ENCODE data around the gene UQCRC1.

UQCRC1 gene

GRCh38 chr3:48598323-48599076, 10.9 kb downstream of the UQCRC1 start:
- DNase-seq (ENCODE audit: low spot score) = no peak

GRCh38 chr3:48597408-48597800, 12.0 kb downstream of the UQCRC1 start:
- DNase-seq (ENCODE audit: low spot score) = no peak

GRCh38 chr3:48596676-48597407, 12.6 kb downstream of the UQCRC1 start:
- DNase-seq (ENCODE audit: low spot score) = no peak

- DNase-seq (ENCODE audit: low spot score) = no peak
Measured at GRCh38 chr3:48596157-48596556, 13.3 kb downstream of the UQCRC1 start.

DNA sequence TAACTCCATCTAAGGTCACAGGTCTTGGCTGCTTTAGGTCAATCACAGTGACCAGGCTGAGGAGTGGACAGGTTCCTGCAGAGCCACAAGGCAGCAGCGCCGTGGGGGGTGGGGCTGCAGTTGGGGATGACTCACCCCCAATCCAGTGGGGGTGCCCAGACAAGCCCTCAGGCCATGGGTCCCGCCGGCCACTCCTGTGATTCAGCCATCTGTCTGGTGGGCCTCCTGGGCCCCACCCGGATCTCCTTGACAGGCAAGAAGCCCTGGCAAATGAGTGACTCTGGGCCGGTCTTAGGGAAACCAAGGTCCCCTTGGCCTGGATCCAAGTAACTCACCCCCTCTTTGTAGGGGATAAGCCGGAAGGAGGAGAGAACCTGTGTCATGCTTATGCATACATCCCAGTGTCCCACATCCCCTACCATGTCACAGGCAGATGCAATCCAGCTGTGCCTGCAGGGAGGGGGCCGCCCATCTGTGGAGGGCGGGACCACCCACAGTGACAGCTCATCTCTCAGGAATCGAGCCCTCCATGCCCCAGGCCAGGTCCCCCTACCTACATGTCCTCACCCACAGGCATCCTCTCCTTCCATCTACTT, 13.8 kb downstream of the UQCRC1 start:
- DNase-seq (ENCODE audit: low spot score) = no peak

- DNase-seq (ENCODE audit: low spot score) = no peak
Measured at GRCh38 chr3:48595075-48595525, 14.3 kb downstream of the UQCRC1 start, which contains the start of gene COL7A1. Gene COL7A1 (minus strand): TSS chr3:48595329. CDS start chr3:48595159, 170 bp downstream.

DNA sequence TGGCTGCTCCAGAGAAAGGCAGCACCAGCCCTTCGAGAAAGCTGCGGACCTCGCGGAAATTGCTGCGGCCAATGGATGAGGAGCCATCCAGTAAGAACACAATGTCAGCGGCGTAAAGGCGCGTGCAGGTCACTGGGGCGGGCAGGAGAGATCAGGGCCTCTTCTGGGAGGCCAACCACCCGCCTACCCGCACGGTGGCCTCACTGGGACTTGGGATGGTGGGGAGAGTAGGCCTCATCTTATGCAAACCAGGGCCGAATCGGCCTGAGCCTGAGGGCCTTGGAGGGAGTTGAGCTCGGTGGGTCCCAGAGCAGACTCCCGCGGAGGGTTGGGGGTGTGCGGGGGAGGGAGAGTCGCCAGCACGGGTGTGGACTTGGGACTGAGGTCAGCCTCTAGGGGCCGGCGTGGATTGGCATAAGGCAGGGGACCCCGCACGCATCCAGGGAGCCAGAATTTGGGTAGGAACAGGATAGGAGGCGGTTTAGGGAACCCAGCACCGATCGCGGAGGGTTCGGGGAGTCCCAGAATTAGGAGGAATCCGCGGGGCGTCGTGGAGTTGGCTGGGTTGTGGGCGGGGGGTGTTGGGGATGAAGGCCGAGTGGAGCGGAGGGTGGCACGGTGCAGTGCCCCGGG, 14.9 kb downstream of the UQCRC1 start:
- DNase-seq (ENCODE audit: low spot score) = no peak

- DNase-seq (ENCODE audit: low spot score) = no peak
Measured at GRCh38 chr3:48593337-48593736, 16.1 kb downstream of the UQCRC1 start.

- DNase-seq (ENCODE audit: low spot score) = no peak
Measured at GRCh38 chr3:48592519-48593087, 16.8 kb downstream of the UQCRC1 start.

DNA sequence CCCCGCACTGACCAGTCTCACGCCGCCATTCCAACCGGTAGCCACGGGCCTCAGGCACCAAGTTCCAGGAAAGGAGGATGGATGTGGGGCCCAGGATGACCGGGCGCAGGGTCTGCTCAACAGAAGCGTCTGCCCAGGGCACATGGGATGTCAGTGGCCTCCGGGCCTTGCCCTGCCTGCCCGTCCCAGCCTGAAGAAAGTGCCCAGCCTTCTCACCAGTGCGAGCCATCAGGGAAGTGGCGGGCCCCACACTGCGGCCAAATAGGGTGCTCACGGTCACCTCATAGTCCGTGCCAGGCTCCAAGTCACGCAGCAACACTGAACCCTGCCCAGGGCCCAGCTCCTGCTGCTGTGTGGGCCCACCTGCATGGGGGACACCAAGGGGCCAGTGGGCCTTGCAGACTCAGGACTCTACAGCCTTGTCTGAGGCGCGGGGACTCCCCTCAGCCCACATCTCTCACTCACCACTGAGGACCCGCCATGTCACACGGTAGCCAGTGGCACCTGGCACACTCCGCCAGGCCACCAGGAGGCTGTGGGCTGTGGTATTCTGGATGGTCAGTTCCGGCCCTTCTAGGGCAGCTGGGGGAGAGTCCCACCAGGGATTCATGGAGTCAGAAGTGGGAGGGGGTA, 17.4 kb downstream of the UQCRC1 start:
- no peak for DNase-seq (ENCODE audit: low spot score)

DNA sequence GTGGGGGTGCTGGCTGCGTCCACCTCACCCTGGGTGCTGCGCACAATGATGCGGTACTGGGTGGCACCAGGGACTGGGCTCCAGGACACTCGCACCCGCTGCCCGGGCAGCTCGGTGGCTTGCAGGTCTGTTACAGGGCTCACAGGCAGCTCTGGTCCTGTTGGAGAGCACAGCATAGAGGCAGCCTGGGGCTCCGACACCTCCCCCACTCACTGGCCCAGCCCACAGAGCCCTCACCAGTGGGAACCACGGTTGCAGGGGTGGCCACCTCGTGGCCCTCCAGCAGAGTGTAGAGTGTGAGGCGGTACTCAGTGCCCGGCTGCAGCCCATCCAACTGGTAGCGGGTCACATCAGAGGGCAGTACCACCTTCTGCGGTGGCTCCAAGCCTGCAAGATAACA, 18.0 kb downstream of the UQCRC1 start:
- DNase-seq (ENCODE audit: low spot score) = no peak

- no peak for DNase-seq (ENCODE audit: low spot score)
Measured at GRCh38 chr3:48588230-48588629, 21.2 kb downstream of the UQCRC1 start.

DNA sequence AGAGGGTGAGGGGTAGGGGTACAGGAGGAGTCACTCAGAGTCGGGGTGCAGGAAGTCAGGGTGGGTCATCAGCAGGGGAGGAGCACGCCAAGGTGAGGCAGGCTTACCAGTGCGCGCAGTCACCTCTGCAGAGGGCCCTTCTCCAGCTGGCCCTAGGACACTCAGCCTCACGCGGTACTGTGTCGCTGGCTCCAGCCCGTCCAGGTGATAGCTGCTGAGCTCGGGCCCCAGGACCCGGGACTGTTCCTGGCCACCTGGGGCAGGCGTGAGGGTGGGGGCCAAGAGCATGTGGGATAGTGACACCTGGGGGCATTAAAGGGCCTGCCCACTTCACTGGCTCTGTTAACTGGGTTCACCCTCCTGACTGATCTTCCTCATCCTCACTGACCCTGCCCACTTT, 21.8 kb downstream of the UQCRC1 start:
- no peak for DNase-seq (ENCODE audit: low spot score)

DNA sequence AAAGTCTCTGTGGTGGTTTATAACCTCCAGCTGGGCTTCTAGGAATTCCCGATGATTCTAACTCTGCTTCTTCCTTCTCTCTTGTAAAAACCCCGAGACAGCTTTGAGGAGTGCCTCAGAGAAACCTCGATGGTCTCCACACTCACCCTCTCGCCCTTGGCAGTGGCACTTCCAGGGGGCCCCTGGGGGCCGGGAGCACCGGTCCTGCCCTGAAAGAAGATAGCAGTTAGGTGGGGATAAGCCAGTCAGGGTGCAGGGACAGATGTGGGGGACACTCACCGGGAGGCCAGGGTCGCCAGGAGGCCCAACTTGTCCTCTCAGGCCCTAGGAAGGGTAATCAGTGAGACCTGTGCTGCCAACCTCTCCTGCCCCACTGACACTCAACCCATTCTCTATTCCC, 24.0 kb downstream of the UQCRC1 start:
- DNase-seq (ENCODE audit: low spot score) = no peak

- DNase-seq (ENCODE audit: low spot score) = no peak
Measured at GRCh38 chr3:48584836-48585235, 24.6 kb downstream of the UQCRC1 start.

GRCh38 chr3:48581621-48582481, 27.6 kb downstream of the UQCRC1 start:
- no peak for DNase-seq (ENCODE audit: low spot score)

GRCh38 chr3:48576647-48577046, 32.8 kb downstream of the UQCRC1 start:
- no peak for DNase-seq (ENCODE audit: low spot score)

DNA sequence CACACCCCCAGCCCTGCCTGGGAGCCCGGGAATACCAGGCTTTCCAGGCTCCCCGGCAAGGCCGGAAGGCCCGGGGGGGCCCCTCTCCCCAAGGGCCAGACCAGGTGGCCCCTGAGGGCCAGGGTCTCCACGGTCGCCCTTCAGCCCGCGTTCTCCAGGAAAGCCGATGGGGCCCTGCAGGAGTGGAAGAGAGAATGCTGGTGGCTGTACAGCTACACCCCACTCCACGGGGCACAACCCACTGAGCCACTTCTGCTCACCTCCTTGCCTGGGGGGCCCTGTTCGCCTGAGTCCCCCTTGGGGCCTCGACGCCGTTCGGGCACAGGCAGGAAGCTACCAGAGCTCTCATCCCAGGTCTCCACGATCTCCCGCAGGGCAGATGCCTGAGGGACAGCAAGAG, 34.1 kb downstream of the UQCRC1 start:
- DNase-seq (ENCODE audit: low spot score) = no peak

DNA sequence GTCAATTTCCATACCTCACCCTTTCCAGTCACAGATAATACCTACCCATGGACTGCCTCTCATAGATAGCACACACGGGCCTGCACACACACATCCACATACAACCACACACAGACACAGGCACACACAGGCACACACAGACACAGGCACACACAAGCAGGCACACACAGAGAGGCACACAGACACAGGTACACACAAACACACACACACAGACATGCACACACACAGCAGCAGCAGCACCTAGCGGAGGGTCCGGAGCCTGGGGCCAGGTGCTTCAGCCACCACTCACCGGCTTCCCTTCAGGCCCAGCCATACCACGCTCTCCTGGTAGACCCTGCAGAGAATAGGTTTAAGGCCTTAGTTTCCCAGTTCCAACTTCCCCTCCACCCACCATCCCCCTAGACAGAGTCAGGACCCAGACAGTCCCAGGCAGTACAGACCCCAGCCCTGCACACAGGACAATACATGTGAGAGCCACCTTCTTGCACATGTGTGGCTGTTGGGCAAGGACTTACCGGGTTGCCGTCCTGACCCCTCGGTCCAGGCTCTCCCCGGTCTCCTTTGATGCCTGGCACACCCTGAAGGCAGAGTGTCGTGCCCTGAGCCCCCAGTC, 35.4 kb downstream of the UQCRC1 start:
- no peak for DNase-seq (ENCODE audit: low spot score)

DNA sequence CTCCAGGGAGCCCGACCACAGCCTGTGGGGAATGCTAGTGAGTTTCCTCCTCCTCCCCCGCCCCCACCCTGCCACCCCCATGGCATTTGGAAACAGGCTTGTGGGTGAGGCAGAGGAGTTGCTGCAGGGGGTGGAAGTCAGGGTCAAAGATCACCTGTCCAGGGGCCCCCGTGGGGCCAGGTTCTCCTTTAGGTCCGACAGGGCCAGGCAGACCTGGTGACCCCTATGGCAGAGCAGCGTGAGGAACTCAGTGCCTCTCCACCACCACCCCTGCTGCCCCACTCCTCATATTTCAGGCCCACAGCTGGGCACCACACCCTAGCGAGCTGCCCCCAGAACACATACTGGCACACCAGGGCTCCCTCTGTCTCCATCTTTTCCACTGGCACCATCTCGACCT, 36.9 kb downstream of the UQCRC1 start:
- no peak for DNase-seq (ENCODE audit: low spot score)

Data from activated CD4-positive, alpha-beta T cell treated with anti-CD3 and anti-CD28 coated beads, Interleukin-2, Interleukin-4, amounts not matched to agents 100 ng/mL and 50 ng/mL, durations not matched to agents 16 hours and 8 hours (primary cell).